Stimulated activated naive CD4-positive, alpha-beta T cell (primary cell): ENCODE data around the gene CLASP1.
"Not testable (repeated sequence)": the region's sequence is repeated elsewhere in the genome, so short reads cannot be mapped to it uniquely, and the experiment has no call there.

Experiments
- DNase-seq, 6 experiments: peaks; one replicate each; lab custom pipeline; 2025; lab: John Stamatoyannopoulos, UW

The CLASP1 gene

DNA sequence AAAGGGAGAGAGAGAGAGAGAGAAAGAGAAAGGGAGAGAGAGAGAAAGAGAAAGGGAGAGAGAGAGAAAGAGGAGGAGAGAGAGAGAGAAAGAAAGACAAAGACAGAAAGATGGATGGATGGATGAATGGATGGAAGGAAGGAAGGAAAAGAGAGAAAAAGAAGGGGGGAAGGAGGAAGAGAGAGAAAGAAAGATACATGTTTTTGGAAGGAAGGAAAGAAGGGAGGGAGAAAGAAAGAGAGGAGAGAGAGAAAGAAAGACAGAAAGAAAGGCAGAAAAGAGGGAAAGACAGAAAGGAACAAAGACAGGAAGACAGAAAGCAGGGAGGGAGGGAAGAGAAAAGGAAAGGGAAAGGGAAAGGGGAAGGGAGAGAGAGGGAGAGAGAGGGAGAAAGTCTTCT, 67.0 kb downstream of the CLASP1 start:
- no peak for DNase-seq

DNA sequence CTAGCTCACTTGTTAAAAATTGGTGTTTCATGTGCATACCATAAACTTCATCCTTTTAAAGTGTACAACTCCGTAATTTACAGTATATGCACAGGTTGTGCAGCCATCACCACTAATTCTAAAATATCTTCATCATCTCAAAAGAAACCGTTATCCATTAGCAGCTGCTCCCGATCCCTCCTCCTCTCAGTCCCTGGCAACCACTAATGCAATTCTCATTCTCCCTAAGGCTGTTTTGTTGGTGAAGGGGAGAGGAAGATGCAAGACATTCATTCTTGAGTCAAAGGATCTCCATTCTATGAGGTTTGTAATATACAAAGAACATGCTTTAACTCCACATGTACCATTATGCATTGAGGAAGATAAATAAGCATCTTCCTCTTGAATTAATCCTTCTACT, 70.0 kb downstream of the CLASP1 start:
- no peak for DNase-seq

DNA sequence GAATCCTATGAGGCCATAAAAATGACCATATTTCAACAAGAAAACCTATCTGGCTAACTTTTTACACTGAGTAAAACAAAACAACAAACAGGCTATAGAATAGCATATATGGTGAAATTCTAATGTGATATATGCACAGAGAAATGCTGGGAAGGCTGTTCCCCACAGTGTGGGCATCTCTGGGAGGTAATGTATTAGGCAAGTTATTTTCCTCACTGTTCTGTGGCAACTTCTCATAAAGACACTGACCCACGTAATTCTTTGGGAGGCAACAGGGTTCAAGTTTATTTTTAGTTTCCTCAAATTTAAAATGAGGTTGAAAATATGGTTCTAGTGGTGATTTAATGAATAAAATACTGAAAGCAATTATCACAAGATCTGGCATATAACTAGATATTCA, 71.9 kb downstream of the CLASP1 start:
- no peak for DNase-seq

DNA sequence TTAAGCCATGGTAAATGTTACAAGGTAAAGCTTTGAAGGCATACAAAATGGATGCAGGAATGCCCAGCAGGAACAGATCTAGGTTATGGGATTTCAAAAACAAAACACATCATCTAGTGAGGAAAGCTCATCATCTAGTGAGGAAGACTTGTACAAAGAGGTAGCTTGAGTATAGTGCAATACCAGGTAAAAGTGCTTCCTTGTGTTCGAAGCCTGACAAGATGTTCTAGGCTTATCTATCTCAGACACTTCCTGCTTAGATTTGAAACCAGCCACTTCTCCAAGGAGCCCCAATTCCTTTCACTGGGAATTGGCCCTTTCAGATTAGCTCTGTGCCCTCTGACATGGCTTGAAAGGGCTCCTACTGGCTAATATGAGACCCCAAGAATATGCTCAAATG, 73.0 kb downstream of the CLASP1 start:
- DNase-seq: no peak

- no peak for DNase-seq
Observed at GRCh38 chr2:121575800-121576199, 73.5 kb downstream of the CLASP1 start.

GRCh38 chr2:121570667-121571055, 78.6 kb downstream of the CLASP1 start:
- no peak for DNase-seq

- no peak for DNase-seq
Observed at GRCh38 chr2:121570036-121570666, 79.1 kb downstream of the CLASP1 start.

- no peak for DNase-seq
Observed at GRCh38 chr2:121567957-121568409, 81.3 kb downstream of the CLASP1 start.

- no peak for DNase-seq
Observed at GRCh38 chr2:121567452-121567851, 81.8 kb downstream of the CLASP1 start.

DNA sequence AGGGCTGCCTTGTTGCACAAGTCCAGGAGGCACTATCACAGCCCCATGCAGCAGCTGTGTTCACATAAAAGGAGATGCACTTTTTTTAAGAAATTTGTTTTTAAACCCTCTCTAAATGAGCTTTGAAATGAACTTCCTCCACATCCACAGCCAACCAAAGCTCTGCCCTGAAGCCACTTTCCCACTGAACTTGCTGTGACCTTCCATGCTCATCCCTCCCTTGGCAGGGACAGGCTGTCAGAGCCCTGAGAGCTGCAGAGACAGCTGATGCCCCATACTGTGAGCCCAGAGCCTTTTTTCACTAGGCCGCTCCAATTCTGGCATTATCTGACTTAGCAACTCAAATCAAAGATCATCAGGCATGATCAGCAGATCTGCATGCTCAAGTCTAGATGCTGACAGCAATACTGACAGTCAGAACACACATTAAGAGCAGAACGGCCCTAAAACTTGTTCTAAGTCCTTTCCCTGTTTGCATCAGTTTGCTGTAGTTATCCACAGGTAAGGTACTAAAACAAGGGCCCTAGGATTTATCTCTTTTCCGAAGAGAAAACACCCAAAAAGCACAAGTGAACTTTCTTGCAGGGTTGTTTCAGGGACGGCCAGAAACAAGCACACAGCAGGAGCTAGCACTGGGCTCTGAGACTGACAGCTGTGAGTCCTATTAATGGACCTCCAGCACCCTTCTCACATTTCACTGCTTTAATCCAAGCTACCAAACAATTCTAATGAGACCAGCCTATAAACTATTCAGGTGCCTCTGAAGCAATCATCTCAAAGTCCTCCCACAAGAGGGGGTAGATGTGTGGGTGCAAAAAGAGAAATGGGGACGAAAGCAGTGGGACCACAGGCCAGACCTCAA, 83.6 kb downstream of the CLASP1 start:
- no peak for DNase-seq

- DNase-seq: no peak
Observed at GRCh38 chr2:121564905-121565304, 84.4 kb downstream of the CLASP1 start.

DNA sequence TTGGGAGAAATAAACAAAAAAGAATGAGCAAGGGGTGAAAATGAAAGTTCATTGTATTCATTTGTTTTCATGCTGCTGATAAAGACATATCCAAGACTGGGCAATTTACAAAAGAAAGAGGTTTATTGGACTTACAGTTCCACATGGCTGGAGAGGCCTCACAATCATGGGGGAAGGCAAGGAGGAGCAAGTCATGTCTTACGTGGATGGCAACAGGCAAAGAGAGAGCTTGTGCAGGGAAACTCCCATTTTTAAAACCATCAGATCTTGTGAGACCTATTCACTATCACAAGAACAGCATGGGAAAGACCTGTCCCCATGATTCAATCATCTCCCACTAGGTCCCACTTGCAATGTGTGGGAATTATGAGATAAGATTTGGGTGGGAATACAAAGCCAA, 85.5 kb downstream of the CLASP1 start:
- DNase-seq: not testable (repeated sequence)

- no peak for DNase-seq
Observed at GRCh38 chr2:121562269-121563176, 86.7 kb downstream of the CLASP1 start.

DNA sequence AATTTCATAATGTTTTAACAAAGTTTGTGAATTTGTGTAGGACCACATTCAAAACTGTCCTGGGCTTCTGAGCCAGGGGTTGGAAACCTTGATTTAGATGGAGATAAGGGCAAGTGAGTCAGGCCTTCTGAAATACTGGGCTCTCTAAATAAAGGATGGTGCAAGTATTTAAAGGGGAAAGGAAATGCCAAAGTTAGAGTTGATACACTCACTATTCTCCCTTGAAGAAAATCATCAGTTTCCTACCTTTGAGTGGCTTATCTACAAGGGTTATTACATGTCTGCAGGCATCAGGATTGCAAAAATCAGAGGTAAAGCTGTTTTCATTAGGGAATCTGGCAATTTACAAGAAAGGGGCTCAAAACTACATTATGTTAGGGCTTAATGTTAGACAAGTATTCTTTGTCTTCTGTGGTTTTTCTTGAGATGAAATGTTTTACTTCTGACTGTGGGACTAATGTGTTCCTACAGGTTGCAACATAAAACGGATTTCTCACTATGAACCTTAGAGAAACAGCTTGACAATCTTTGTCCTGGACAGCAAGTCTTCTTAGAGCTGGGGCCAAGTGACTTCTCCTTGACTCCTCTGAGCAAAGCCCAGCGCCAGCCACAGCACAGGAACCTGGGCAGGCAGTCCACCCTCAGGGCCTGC, 87.5 kb downstream of the CLASP1 start:
- DNase-seq: no peak

GRCh38 chr2:121558329-121558728, 90.9 kb downstream of the CLASP1 start:
- no peak for DNase-seq

GRCh38 chr2:121555008-121555407, 94.3 kb downstream of the CLASP1 start:
- no peak for DNase-seq

- not testable (repeated sequence) for DNase-seq
Observed at GRCh38 chr2:121552477-121553180, 96.6 kb downstream of the CLASP1 start.

- no peak for DNase-seq
Observed at GRCh38 chr2:121550669-121551068, 98.6 kb downstream of the CLASP1 start.

DNA sequence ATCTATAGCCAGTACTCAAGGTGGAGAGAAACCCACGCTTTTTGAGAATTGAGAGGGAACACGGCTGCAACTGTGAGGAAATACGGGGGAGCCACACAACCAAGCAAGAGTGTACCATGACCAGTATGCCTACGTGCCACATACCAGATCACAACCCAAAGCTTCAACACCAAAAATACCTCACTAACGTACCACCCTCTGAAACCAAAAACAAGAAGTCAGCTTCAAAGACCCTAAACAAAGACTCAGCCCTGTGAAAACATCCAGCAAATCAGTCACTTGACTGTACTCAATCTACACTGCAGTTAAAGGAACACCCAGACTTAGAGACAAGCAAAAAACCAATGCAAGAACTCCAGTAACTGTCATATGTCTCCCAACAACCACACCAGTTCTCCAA, 101.6 kb downstream of the CLASP1 start:
- DNase-seq: no peak

GRCh38 chr2:121545913-121546312, 103.3 kb downstream of the CLASP1 start:
- no peak for DNase-seq

- DNase-seq: no peak
Observed at GRCh38 chr2:121545257-121545656, 104.0 kb downstream of the CLASP1 start.
